ENCODE results near the gene NCEH1. TPM values are rescaled to one million over a fixed set of nuclear protein-coding genes. Genes with fewer than 3 reads are reported as not detected.

The NCEH1 gene
- total and polyA plus RNA-seq, 2 of the 13 experiments (the other 11 are each of a cell fraction or from before 2014, with no cell fraction given): 12.9 to 21.4 TPM

- TF ChIP-seq THRA (CRISPR knock-in tag; IDR thresholded peaks at IDR 0.05; ENCODE audit: borderline replicate concordance): no peak
- TF ChIP-seq CBX1 (IDR thresholded peaks at IDR 0.05; ENCODE audit: low read depth): peak; percentile 45
- TF ChIP-seq ZNF513 (CRISPR knock-in tag; conservative IDR thresholded peaks at IDR 0.05): no peak
- TF ChIP-seq FOXO4 (CRISPR knock-in tag; conservative IDR thresholded peaks at IDR 0.05): no peak
- no peak for TF ChIP-seq ZNF720 (CRISPR knock-in tag; IDR thresholded peaks at IDR 0.05)
- no peak for TF ChIP-seq ZNF615 (CRISPR knock-in tag; IDR thresholded peaks at IDR 0.05; ENCODE audit: borderline replicate concordance)
- TF ChIP-seq ATM (IDR thresholded peaks at IDR 0.05; ENCODE audit: borderline replicate concordance): no peak
- TF ChIP-seq NFIC (IDR thresholded peaks at IDR 0.05; ENCODE audit: low read length): peak; percentile 52; the same call in 1 of the 2 replicates
- TF ChIP-seq MYC (CRISPR knock-in tag; IDR thresholded peaks at IDR 0.05; ENCODE audit: borderline replicate concordance): peak; percentile 38; the same call in 1 of the 2 replicates
- no peak for TF ChIP-seq ZNF589 (CRISPR knock-in tag; conservative IDR thresholded peaks at IDR 0.05)
- TF ChIP-seq ZNF704 (CRISPR knock-in tag; IDR thresholded peaks at IDR 0.05; ENCODE audit: borderline replicate concordance): no peak
- TF ChIP-seq REST (IDR thresholded peaks at IDR 0.05; ENCODE audit: borderline replicate concordance in 1 of 2, low read depth in 1 of 2, low read length in 2 of 2): no peak
- TF ChIP-seq HNF1A (IDR thresholded peaks at IDR 0.05; ENCODE audit: low read depth): peak; percentile 56; the same call in 1 of the 2 replicates
- peak; percentile 54; the same call in 1 of the 2 replicates for TF ChIP-seq HNF1A (CRISPR knock-in tag; IDR thresholded peaks at IDR 0.05; ENCODE audit: borderline replicate concordance)
These were observed 39.7 kb upstream of the NCEH1 start, which contains the start of gene ECT2 (continued) for GRCh38 chr3:172750368-172751174.
